ENCODE data around the gene UBE2H. TPM values are rescaled to one million over a fixed set of nuclear protein-coding genes. Genes with fewer than 3 reads are reported as not detected.

Gene UBE2H
- total RNA-seq (2022; extraction: Qiagen RNA extraction): 54.3 to 77.9 TPM (median 65.2 TPM) in 5 replicates

GRCh38 chr7:129952653-129953560, at the start of gene UBE2H:
UBE2H (minus strand) TSS chr7:129952960; CDS start chr7:129952555, 405 bp downstream.

Other genes with a start within 250 kb of the UBE2H start
- gene ZC3HC1, start 98.4 kb upstream of the UBE2H start, total RNA-seq (2022; extraction: Qiagen RNA extraction): 26.0 to 26.8 TPM (median 26.2 TPM) in 5 replicates
- 12.2 to 14.9 TPM (median 13.9 TPM) in 5 replicates for gene KLHDC10, start 117.6 kb upstream of the UBE2H start, total RNA-seq (2022; extraction: Qiagen RNA extraction)